ENCODE measurements around the gene MAD1L1. TPM values are rescaled to one million over a fixed set of nuclear protein-coding genes. Genes with fewer than 3 reads are reported as not detected.

MAD1L1 gene
- total RNA-seq (2022; extraction: Qiagen RNA extraction) = 19.5 to 26.6 TPM (median 23.7 TPM) in 5 replicates

DNA sequence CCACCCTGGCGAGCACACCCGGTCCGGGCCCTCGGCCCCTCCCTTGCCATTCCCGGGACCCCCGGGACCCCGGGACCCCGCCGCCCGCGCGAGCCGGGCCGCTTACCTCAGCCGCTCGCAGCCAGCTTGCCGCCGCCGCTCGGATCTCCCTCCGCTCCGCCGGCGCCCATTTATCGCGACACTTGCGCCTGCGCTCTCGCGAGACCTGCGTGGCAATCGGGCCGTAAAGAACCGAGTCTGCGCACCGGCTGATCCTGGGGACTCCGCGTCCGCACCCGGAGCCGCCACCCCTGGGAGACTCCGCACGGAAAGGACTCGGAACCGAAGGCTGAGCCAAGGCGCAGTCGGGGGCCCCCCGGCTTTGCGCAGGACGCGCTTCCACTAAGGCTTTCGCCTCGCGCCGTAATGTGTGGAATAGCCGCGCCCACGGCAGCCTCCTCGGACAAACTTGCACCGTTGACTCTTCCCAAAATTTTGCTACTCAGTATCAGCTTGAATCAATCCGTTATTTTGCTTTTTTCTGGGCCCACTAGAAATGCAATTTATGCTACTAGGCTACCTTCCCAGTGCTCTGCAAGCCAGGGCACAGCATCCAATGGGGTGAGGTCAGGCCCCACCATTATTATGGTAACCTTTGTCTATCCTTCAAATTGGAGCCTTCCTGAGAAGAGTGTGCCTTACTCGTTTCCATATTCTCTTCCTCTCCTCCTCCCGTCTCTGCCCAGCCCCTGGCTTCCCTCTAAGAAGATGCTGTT, at the start of gene MAD1L1:
Gene MAD1L1 (minus strand): TSS at position 180 of the 755 bp plus-strand sequence. CDS start 2,812 bp downstream, outside the sequence.

DNA sequence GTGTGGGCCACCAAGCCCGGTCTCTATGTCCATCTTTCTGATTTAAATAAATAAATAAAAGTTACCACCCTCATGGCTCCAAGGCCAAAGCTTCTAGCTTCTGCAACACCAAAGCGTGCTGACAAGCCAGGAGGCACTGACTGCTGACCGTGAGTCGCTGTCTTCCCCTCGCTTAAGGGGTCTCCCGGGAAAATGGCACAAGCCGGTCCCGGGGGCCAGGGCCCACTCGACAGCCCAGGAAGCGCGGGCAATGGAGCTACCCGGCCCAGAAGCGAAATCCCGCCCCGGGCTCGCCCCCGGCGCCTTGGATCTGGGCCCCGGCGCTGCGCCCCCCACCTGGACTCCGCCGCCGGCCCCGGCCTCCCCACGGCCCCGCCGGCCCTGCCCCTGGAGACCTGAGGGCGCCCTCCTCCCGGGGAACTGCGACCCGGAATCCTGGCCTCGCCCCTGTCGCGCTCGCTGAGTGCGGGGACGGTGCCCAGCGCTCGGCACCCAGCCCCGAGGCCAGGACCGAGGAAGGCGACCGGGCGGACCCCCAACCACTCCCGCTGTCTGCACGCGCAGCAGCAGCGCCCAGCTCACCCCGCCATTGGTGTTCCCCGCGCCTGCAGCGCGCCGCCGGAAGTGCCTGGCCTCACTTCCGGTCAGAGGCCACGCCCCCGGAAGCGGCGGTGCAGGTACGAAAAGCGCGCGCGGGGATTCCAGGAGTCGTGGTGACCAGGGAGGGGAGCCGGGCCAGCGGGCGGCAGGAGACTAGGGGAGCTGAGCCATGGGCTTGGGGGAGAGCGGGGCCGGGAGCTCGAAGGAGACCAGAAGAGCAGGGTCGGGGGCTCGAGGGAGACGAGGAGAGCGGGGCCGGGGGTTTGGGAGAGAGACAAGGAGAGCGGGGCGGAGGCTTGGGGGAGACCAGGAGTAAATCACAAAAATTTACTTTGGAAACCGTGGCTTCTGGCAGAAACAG, 9.1 kb upstream of the MAD1L1 start, which contains the start of the genes MRM2 and NUDT1:
Gene MRM2 (minus strand): TSS at position 626 of the 961 bp plus-strand sequence. CDS start 36 bp downstream, at position 590.
Gene NUDT1 (plus strand): TSS at position 647 of the 961 bp plus-strand sequence. CDS start 2,349 bp downstream, outside the sequence.

Other genes starting within 250 kb of the MAD1L1 start
- 52.3 to 53.6 TPM (median 53.1 TPM) in 5 replicates for gene MRM2, start 9.3 kb upstream of the MAD1L1 start, total RNA-seq (2022; extraction: Qiagen RNA extraction)
- 82.6 to 117 TPM (median 104 TPM) in 5 replicates for gene NUDT1, start 9.3 kb upstream of the MAD1L1 start, total RNA-seq (2022; extraction: Qiagen RNA extraction)
- gene SNX8, start 81.5 kb upstream of the MAD1L1 start, total RNA-seq (2022; extraction: Qiagen RNA extraction) = 79.3 to 128 TPM (median 117 TPM) in 5 replicates
- 216 to 266 TPM (median 224 TPM) in 5 replicates for gene EIF3B, start 121.9 kb upstream of the MAD1L1 start, total RNA-seq (2022; extraction: Qiagen RNA extraction)
- 7.5 to 15.6 TPM (median 12.3 TPM) in 5 replicates for gene CHST12, start 170.7 kb upstream of the MAD1L1 start, total RNA-seq (2022; extraction: Qiagen RNA extraction)
- gene GRIFIN, start 243.5 kb upstream of the MAD1L1 start, total RNA-seq (2022; extraction: Qiagen RNA extraction) = not detected in 5 replicates

Data from A549 treated with AZD2906 at 1 μM for 4 hours (cell line).